ENCODE results near the gene CYTH1.

CYTH1 gene, protein sequence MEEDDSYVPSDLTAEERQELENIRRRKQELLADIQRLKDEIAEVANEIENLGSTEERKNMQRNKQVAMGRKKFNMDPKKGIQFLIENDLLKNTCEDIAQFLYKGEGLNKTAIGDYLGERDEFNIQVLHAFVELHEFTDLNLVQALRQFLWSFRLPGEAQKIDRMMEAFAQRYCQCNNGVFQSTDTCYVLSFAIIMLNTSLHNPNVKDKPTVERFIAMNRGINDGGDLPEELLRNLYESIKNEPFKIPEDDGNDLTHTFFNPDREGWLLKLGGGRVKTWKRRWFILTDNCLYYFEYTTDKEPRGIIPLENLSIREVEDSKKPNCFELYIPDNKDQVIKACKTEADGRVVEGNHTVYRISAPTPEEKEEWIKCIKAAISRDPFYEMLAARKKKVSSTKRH

DNA sequence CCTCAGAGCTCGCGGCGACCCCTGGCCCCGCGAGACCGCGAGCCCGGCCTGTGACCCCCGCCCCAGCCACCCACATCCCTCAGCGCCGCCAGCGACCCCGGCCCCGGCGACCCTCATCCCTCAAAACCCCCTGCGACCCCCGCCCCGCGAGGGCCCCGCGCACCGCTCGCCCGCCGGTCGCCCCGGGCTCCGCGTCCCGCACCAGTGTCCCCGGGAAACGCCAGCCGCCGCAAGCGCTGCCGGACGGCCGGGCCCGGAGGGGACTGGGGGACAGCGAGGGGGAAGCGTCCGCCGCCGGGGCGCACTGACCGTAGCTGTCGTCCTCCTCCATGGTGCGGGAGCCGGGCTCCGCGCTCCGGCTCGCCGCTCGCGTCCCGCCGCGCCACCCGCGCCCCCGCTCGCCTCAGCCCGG lies at the start of gene CYTH1:
TSS of gene CYTH1 (minus strand) at position 381 of the 412 bp plus-strand sequence. CDS start at position 331, 50 bp downstream.
- ATAC-seq, result no peak

DNA sequence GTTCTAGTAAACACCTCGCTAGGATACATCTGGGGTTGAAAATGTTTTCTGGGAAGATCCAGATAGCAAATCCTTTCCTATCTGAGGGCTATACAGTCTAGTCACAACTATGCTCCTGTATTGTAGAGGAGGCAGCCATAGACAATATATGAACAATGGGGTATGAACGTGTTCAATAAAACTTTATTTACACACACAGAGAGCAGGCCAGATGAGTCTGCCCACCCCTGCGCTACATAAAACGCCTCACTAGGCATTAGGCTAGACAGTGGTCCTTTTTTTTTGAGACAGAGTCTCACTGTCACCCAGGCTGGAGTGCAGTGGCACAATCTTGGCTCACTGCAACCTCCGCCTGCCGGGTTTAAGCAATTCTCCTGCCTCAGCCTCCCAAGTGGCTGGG lies 47.4 kb upstream of the CYTH1 start:
- ATAC-seq, result no peak

DNA sequence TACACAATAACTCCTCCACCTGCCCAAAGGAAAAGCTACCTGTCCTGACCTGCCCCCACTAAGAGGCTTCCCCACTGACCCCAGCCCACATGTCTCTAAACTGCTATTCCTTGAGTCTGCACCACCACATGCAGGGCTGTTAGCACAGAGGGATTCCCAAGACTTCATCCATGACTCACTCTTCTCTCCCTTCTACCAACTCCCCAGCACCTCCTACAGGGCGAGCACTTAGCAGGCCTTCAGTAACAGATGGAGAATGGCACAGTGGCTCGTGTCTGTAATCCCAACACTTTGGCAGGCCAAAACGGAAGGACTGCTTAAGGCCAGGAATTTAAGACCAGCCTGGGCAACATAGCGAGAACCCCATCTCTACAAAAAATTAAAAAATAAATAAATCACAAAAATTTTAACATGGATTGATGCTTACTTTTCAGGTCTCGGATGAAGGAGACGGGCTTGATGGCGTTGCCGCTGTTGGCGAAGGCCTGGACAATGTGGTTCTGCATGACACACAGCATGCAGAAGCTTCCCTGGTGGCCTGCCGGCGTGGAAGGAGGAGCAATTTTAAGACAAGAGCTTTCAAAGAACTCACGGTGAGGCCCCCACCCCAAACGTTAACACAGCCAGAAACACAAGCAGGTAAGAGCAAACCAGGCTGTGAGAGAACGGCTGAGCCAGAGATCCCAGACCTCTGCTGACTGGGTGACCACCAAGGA lies 46.6 kb upstream of the CYTH1 start:
- ATAC-seq, result peak in 1 of 2 donors; percentile 60

DNA sequence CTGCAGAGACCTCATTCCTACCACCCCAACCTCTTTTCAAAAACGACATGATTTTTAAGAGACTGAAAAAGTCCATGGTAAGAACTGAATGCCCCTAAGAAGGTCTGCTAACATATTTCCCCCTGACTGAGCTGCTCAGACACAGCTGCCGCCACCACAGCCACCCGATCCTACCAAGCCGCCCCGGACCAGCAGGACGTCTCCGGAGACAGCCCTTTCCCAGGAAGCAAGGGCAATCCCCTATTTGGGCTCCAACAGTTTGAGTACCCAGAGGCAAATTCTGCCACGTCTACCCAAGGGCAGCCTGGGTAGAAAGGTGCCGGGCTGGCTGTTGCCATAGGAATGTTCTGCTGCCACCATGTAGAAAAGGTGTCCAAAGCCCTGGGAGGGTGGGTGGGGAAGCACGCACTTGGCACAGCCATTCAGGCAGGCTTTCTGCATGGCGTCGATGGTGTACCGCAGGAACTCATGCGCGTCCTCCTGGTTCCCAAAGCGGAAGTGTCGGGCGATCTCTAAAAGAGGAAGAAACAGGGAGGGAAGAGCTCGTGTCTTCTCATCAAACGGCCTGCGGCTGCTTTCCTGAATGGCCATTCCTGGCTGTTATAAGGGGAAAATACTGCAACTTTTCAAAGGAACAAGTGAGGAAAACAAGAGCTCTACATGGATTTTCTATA lies 44.9 kb upstream of the CYTH1 start:
- ATAC-seq, result no peak

DNA sequence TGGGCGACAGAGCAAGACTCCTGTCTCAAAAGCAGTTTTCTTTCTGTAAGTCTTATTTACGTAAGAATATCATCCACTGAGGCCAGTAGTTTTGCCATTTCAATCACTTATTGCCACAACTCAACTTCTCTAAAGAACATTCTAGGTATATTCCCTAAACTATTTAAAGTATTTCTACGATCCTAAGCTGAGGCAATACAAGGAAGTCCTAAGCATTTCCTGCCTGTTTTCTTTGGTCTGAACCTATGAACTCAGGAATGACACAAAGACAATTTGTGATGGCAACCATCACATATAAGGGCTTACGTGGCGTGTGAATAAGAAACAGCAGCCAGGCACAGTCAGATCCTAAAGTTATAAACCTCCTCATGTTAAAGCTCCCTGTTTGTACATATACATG lies 44.3 kb upstream of the CYTH1 start:
- no peak for ATAC-seq

DNA sequence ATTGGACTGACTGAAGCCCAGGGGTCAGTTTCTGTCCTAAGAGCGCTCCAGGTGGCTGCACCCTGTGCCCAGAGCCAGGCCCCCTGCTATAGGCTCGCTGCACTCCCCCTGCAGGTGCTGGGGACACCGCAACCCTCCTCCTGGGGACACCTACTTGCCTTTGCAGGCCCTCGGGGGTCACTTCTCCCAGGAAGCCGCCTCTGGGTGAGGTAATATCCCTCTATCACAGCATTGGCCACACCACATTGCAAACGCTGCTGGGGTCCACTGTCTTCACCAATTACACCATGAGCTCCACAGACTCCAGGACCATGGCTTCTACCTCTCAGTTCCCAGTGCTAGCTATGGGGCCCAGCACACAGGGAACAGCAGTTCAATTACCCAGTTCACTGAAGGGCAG lies 43.6 kb upstream of the CYTH1 start:
- ATAC-seq, result no peak

DNA sequence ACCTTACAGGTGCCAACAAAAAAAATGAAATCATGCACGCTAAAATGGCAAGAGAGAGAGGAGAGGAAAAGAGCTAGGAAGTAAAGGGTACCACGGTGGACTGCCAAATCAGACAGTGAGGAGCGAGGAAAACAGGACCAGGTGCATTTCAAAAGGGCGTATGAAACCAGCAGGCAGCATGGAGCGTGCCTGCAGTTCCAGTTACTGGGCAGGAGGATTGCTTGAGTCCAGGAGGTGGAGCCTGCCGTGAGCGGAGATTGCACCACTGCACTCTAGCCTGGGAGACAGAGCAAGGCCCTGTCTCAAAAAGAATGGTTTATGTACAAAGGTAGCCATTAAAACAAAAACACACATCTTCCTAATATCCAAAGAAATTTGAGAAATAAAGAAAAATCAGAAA lies 42.2 kb upstream of the CYTH1 start:
- ATAC-seq, result no peak

DNA sequence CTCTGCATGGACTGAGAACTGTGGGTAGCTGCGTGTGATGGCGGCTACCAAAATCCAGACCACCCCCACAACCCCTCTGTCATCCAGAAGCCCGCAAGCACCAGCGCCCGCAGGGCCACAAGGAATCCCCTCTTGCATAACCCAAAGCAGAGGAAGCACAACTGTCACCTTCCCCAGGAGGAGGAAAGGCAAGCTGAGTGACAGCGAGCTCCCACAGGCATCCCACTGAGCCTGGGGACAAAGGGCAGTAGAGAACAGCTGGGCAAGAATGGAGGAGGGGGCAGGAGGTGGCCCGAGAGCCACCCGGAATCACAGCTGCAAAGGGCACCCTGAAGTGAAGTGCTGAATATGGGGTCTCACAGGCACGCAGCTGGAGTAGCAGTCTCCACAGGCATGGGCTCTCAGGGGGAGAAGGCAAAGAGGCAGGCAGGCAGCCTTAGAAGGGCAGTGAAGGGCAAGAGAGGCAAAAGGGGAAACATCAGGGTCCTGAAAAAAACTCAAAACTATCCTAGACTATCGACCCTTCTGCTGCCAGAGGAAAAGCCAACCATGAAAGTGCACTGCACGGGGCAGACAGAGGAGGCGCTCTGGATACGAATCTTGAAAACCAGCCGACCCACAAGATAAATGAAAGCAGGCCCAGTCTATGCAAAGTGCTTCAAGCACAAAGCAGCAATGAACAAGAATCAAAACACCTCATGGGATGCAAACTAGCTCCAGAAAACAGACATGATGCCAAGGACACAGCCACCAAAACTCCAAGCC lies 41.4 kb upstream of the CYTH1 start:
- ATAC-seq, result no peak

DNA sequence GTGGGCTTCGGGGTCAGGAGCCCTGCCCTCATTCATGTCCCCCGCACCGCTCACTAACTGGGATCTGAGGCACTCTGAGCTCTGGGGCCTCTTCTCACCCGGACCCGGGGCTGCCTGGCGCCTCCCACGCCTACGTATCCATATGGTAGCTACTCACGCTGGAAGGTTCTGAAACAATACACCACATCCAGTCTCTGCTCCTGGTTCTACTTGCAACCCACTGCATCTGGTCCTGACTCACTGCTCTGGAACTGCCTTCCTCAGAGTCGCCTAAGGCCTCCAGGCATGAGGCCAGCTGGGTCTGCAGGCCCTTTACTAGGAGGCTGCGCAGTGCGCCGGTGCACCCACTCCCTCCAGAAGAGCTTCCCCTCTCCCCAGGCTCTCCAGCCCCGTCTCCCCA lies 40.5 kb upstream of the CYTH1 start:
- no peak for ATAC-seq

DNA sequence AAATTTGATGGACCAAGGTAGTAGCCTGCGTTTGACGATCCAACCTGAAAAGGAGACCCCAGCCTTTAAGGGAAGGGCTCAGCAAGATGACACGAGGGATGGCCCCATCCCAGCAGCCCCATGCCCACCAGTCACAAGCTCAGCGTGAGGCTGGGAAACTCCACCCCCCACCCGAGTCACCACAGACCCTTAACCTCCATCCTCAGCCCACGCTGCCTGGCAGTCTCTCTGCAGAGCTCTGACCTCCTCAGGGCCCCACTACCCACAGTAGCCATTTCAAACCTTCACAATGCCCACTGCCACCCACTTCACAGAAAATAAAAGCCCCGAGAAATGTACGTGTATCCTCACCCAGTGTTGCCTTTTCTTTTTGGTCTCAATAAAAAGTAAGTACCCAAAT lies 39.9 kb upstream of the CYTH1 start:
- ATAC-seq, result no peak

DNA sequence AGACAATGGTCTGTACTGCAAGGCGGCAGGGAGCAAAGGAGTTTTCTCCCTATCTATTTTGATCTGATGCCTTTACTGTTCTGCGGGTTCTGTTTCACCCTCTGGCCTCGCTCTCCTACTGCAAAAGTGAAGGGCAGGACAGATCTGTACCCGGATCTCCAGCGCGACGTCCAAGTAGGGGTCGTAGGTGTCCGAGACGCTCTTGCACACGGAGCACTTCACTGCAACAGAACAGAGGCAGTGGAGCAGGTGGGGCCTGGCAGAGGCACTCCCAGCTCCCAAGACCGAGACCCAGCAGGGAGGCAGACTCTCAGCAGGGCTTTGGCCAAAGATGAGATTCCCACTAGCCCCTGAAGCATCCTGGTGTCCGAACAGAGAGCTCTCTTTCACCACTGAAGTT lies 38.8 kb upstream of the CYTH1 start:
- ATAC-seq, result no peak

DNA sequence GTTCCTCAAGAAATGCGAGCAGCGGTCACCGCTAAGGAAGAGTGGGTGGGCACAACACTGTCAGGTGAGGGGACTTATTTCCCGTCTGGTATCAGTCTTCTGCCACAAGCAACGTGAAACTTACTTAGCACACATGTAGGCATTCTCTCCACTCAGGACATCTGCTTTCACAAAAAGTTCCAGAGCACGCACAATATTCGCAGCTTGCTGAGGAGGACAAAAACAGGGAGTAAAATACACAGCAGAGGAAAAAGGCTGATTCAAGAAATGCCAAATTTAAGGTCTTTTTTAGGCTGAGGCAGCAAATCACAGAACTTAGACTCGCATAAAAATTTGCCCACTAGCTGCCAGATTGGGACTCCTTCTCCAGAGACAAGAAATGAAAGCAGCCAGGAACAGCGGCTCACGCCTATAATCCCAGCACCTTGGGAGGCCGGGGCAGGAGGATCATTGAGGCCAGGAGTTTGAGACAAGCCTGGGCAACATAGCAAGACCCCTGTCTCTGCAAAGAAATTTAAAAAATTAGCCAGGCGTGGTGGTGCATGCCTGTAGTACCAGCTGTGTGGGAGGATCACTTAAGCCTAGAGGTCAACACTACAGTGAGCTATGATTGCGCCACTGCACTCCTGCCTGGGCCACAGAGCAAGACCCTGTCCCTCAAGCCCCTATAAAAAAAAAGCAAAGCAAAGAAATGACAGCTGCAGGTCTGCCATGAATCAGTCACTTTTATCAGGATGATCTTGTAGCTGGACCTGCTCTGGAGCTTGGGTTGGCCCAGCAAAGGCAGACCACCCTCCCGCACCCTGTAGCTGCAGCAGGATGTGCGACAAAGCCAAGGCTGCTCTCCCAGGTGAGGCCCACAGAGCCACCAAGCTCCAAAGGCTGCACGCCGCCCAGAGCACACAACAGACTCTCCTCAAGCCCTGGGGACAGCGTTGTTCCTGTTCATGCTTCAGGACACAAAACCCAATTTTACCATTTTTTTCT lies 38.0 kb upstream of the CYTH1 start:
- no peak for ATAC-seq

DNA sequence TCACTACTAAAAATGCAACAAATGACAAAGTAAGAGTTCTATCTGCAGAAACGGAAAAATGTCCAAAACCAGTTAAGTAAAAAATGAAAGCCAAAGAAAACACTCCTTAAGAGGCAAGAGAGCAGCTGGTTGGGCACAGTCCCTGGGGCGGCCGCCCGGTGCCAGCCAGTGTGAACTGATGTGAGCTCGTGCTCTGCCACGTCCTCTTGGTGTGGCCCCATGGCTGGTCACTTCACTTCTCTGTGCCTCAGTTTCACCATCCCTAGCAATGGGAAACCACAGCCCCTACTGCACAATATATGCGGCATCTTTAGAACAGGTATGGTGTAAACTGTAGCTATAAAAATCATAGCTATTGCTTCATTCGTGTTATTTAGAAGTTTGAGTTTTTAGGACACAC lies 37.3 kb upstream of the CYTH1 start:
- no peak for ATAC-seq

DNA sequence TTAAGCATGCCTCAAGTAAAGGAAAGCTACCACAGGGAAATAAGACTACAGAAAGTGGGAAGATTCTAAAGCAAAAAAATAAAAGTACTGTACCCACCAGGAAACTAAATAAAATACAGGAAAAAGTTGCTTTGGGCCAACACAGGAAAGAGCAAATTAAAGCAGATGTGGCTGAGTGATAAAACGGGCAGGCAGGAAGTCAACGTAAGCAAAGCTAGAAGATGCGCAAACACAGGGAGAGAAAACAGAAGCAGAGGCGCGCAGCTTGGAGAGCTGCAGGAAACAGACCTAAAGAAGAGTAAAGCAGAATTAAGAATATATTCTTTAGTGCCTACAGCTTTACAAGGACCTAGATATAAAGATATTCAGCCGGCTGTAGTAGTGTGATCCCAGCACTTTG lies 36.9 kb upstream of the CYTH1 start:
- no peak for ATAC-seq

DNA sequence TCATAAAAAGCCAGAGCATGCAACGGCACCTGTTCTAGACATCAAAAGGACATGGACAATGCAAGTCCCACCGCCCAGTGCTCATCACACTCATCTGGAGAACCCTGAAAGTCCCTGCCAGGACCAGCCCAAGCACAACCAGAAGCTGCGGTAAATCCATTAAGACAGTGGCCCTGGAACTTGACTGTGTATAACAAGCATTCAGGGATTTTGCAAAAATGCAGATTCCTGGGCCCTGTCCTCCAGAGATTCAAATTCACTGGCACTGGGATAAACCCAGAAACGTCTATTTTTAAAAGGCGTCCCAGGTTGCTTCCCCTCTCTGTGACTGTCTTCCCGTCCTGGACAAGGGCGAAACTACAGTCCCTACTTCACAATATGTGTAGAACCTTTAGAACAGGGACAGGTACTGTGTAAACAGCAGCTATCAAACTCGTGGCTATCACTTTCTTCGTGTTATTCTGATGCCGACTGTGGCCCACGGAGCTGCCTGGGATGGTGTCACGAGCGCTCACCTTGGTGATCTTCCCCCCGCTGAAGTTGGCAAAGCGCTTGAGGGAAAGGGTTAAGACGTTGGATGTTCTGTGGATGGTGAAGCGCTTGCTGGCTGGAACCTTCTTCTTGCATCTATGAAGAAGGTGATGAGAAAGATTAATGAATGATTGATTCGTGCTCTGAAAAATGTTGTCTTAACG lies 36.2 kb upstream of the CYTH1 start:
- ATAC-seq, result no peak

DNA sequence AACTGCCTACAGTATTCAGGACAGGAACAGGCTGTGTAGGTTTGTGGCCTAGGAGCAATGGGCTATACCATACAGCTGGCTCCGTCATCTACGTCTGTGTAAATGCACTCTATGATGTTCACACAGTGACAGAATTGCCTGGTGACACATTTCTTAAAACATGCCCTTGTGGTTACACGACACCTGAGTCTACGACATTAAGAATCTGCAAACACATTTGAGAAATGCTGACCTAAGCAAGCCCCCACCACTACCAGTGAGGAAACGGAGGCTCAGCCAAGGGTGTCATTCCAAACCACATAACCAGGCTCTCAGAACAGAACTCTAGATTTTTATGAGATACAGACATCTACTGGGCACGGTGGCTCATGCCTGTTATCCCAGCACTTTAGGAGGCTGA lies 35.0 kb upstream of the CYTH1 start:
- peak; percentile 90 to 95 for ATAC-seq

DNA sequence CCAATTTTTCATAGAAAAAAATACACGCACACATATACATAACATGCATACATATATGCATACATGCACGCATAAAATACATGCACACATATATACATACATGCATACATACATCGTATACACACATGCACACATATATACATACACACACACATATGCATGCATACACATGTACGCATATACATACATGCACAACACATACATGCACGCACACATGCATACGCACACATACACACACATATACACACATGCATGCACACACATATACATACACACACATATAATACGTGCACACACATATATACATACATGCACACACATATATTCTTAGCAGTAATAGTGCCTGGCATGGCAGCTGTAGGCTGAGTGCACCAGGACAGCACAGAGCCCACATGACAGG lies 33.6 kb upstream of the CYTH1 start:
- no peak for ATAC-seq

DNA sequence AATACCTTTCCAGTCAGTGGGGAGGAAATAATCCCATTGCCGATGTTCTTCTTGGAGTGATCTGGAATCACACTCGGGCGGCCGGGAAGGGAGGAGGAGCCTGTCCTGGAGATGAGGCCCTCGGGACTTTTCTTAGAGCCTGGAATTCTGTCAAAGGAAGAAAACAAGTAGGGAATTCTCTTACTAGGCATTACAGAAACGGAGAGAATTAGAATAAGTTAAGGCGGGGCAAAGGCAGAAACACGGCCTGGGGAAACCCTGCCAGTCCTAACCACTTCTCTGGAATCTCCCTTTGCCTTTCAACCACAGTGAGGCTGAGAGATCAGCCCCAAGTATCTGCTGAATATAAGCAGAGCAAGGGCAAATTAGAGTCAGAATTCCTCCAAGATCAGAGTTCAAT lies 30.8 kb upstream of the CYTH1 start:
- no peak for ATAC-seq

DNA sequence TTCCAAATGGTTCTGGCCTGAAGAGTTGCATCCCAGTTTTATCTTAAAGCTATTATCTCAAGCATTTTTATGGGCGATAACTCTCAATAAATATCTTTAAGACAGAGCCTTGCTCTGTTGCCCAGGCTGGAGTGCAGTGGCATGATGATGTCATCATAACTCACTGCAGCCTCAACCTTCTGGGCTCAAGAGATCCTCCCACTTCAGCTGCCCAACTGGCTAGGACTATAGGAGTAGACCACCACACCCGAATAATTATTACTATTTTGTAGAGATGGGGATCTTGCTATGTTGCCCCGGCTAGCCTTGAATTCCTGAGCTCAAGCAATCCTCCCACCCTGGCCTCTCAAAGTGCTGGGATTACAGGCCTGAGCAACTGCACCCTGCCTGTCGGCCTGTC lies 26.1 kb upstream of the CYTH1 start:
- ATAC-seq, result no peak

DNA sequence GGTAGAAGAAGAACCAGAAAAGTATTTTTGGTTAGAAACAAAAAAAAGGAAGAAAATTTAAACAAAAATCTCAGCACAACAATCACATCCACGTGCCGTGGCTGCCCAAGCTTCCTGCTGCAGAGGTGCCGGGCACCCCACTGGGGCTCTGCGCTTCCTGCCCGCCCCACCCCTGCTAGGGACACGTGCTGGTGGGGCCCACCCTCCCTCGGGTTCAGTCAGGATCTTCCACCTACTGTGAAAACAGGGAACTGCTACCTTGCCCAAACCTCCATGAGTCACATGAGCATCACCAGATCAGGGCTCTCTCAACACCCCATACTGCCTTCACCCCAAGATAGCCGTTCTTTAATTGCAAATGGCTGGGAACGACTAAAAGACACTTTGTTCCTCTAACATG lies 24.4 kb upstream of the CYTH1 start:
- ATAC-seq, result peak; percentile 34 to 39

DNA sequence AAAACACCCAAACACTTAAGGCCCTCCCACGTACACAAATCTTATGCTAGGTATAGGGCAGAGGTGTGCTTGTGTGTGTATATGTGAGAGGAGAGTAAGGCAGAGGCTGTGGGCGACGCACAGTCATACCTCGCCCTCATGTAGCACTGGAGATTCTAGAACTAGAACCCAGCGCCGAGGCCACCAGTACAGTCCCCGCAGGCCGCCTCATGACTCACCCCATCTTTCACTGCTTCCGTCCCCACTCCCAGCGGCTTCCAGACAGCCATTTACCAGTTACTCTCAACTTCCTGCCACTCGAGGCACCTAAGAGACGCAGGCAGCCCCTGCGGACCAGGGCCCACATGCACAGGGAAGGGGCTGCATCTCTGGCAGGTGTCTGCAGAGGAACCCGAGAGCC lies 23.2 kb upstream of the CYTH1 start:
- peak; percentile 88 to 94 for ATAC-seq
